ENCODE data around the gene BARHL1.

BARHL1 gene

DNA sequence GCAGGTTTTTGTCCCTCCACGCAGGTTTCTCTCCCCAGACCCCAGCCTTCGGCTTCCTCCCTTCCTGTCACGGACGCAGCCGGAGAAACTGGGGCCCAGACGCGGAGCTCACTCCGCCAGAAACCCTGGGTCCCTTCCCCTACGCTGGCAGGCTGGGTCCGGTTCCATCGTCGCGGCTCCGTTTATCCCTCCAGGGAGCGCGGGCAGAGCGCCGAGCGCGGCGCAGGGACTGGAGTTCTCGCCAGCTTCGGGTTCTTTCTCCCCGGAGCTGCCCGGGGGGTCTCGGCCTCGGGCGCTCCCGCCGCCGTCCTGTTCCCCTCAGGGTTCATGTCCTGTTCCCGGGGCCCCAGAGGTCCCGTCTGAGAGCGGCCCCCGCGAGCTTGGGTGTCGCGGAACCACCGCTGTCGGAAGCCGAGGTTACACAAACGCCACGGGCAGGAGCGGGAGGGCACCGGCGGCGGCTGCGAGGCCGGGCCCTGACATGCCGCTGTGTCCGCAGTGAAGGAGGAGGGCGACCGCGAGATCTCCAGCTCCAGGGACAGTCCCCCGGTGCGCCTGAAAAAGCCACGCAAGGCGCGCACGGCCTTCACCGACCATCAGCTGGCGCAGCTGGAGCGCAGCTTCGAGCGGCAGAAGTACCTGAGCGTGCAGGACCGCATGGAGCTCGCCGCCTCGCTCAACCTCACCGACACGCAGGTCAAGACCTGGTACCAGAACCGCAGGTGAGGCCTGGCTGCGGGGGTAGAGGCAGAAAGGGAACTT is 4.6 kb downstream of the BARHL1 start:
- no peak for DNase-seq (ENCODE audit: low read depth in 1 of 2, low spot score in 1 of 2)

DNA sequence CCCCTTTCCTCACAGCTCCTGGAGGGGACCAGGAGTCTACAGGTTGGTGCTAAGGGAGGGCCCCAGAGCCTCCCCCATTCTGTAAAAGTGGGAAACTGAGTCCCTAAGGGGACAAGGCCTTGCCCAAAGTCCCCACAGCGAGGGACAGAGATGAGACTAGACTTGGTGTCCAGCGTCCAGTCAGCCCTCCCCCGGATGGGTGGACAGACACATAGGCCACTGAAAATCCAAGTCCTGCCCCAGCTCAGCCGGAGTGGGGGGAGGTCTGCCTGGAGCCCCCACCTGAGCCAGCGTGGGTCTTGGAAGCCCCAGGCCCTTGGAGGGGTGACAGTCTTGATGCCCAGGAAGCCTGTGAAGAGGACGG is 5.2 kb downstream of the BARHL1 start:
- DNase-seq (ENCODE audit: low read depth in 1 of 2, low spot score in 1 of 2) = no peak

DNA sequence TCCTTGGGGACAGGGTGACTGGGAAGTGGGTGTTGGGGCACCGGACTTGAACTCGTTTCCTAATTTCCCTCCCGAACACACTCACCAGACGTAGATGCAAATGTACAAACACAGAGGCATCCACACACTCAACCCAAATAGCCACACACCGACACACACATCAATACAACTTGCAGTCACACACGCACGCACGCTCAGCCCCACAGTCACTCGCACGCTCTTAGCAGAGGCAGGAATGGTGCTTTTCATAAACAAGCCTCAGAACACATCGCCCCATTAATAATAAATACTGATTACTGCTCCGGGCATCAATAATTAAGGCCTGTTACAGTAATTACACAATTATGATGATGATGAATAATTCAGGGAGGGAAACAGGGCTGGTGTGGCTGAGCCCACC is 5.7 kb downstream of the BARHL1 start:
- DNase-seq (ENCODE audit: low read depth in 1 of 2, low spot score in 1 of 2) = no peak

DNA sequence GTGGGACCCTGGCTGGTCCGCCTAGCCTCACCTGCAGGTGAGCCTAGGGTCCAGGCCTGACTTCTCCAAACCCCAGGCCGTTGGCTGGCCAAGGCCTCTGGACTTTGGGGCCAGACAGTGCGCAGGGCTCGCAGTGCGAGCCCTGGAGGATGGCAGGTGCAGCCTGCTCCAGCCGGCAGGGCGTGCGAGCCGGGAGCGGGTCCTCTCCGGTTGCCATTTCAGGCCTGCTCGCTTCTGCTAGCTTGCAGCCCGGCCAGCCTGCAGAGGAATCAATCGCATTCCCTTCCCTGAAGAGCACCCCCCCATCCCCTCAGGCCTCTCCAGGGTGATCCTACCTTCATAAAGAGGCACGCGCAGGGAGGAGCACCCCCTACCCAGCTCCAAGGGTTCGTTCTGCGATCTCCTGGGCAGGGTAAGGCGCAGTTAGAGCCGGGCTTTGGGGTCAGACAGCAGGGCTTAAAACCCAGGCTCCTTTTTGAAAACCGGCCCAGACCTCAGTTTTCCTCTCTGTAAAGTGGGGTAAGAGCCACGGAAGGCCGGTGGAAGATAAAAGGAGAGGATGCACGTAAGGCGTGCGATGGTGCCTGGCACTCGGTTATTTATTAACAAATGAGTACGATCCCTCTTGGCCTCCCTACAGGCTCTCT is 6.2 kb downstream of the BARHL1 start:
- no peak for DNase-seq (ENCODE audit: low read depth in 1 of 2, low spot score in 1 of 2)

DNA sequence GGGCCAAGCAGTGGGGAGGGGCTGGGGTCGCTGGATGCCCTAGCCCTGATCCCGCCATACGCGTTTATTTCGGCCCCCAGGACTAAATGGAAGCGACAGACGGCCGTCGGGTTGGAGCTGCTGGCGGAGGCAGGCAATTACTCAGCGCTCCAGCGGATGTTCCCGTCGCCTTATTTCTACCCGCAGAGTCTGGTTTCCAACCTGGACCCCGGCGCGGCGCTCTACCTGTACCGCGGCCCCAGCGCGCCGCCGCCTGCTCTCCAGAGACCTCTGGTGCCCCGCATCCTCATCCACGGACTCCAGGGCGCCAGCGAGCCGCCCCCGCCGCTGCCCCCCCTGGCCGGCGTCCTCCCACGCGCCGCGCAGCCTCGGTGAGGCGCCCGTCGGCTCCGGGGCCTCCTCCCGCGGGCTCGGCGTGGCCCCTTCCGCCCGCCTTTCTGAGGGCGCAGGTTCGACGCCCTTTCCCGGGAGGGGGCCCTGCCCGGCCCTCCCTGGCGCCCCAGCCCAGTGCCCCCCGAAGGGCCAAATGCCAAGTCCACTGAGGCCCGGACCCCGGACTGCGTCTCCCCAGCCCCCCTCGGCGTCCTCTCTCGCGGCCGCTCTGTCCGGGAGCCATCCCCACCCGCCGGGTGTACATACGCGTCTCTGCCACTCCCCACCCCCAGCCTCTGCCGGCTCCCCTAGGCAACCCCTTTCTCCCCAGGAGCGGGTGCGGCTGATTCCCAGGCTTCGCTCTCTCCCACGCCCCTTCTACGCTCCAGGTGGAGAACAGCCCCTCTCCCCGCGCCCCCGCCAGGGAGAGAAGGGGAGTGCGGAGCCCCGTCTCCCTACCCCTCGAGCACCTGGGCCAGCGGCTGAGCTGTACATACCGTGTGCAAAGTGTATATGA is 7.0 kb downstream of the BARHL1 start:
- no peak for DNase-seq (ENCODE audit: low read depth in 1 of 2, low spot score in 1 of 2)

DNA sequence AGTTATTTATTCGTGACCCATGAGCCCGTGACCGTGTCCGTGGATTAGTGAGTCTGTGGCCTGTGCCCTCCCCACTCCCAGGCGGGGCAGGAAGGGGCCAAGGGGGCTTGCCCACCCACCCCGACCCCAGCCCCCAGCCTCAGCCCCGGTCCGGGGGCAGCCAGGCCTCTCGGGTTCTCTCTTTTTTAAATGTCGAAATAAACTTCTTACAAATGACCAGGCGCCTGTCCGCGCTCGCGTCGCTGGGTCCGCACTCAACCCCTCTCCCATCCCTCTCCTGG is 7.6 kb downstream of the BARHL1 start:
- no peak for DNase-seq (ENCODE audit: low read depth in 1 of 2, low spot score in 1 of 2)

DNA sequence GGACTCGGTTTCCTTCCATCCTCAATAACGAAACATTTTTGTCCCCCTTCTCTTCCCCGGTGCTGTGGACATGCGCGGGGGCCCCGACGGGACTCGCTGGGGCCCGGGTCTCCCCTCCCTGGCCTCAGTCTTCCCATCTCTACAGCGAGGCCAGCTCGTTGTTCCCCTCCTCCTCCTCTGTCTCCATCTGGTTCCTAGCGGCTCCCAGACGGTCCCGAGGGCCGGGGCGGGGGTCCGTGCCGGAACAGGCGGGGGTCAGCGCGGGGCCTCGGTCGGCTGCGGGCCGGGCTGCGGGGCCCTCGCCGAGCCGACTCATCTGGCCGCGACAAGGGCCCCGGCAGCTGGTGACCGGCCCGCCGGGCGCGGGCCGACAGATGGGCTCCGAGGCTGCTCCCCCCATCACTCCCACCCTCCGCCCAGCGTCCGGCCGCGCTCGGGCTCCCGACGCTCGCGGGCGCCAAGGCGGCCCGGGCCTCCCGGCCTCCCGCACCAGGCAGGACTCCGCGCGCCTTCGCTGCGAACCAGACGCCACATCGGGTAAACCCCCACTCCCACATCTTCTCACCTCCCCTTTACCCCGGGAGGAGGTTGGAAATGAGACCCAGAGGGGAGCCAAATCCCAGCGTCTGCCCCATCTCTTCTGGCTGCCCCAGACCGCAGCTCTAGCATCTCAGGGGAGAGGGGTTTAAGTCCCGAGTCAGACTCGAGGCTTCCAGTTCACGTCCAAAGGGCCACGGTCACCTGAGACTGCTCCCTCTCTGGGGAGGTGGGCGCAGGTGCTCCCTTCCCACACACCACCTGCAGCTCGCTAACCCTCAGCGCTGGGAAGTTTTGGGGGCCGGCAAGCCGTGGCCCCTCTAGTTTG is 8.1 kb downstream of the BARHL1 start:
- no peak for DNase-seq (ENCODE audit: low read depth in 1 of 2, low spot score in 1 of 2)

DNA sequence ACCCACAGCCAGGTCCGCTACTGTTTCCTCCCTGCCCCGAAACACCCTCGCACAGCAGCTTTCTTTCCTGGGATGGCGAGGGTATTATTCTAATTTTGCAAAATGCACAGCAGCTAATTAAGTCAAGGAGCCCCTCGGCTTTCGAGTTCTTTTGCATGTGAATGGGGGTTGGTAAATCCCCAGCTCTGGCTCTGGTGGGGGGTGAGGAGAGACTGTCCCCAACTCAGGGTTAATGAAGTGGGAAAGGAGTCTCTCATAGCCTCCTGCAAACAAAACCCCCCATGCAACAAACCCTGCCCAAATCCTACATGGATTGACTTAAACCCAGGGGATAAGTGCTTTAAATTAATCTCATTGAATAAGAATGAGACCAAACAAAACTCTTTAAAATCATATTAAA is 8.8 kb downstream of the BARHL1 start:
- no peak for DNase-seq (ENCODE audit: low read depth in 1 of 2, low spot score in 1 of 2)

DNA sequence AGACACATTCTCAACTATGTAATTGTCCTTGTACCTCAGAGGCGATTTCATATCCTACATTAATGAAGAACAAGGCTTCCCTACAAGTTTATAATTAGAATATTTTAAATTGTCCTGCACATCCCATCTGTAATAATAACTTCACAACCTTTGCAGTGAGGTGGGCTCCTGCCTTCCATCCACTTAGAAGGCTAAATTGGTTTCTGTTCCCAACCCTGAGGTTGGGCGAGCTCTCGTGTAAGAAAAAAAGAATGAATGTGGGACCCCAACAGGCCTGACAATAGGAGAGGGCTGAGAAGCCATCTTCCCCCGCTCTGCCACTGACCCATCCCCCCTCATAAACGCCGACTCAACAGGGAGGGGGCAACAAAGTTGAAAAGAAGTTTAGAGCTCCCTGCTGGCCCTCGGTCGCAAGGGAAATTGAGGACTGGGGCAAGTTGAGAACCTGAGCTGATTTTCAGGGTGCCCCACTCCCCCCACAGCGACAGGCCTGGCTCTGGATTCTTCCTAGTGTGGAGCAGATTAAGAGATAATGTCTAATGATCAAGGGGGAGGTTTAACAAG is 9.4 kb downstream of the BARHL1 start:
- DNase-seq (ENCODE audit: low read depth in 1 of 2, low spot score in 1 of 2) = no peak

DNA sequence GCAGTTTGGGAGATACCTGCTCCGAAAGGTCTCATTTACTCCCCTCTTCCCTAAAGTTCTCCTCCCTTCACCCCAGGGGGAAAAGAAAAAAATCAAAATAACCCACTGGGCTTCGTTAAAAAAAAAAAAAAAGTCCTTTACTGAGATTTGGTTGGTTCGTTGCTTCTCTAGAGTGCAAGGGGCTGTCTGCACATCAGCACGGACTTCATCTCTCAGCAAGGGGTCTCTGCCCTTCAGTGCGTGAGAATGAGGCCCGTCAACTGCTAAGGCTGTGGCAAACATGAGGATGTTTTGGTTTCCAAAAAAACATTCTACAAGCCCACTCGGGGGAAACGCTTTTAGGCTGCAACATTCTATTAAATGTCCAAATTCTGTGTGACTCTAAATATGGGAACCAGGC is 10.0 kb downstream of the BARHL1 start:
- DNase-seq (ENCODE audit: low read depth in 1 of 2, low spot score in 1 of 2) = no peak

DNA sequence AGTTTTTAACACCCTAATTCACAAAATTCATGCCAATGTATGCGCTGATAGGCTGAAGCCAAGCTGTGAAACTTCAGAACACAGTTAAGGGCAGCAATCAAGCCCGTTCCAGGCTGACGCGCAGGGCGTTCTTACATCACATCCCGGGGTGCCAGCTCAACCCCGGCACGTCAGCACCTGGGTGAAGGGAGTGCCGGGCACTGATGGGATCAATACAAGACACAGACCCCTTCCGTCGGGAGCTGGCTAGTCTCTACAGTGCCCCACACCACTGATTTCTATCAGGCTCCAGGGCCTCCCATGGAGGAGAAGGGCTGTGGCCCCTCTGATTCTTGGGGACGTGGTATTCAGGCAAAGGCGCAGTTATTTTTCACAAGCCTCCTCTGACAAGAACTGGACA is 12.0 kb downstream of the BARHL1 start:
- no peak for DNase-seq (ENCODE audit: low read depth in 1 of 2, low spot score in 1 of 2)

DNA sequence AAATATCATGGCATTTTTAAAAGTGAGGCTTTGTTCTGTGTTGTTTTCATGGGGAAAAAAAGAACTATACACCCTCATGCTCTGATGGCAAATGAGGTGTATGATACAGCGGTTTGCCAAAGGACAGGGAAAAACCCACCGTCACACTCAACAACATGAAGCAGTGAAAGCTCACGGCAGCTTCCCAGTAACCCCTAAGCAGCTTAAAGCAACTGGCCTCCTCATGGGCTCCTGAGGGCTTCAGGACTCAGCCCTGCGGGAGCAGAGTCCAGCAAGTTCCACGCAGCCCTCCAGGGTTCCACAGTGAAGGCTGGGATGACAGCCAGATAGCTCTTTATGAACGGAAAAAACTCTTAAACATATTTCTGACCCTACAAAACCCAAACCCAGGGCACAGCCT is 12.9 kb downstream of the BARHL1 start:
- DNase-seq (ENCODE audit: low read depth in 1 of 2, low spot score in 1 of 2) = no peak

DNA sequence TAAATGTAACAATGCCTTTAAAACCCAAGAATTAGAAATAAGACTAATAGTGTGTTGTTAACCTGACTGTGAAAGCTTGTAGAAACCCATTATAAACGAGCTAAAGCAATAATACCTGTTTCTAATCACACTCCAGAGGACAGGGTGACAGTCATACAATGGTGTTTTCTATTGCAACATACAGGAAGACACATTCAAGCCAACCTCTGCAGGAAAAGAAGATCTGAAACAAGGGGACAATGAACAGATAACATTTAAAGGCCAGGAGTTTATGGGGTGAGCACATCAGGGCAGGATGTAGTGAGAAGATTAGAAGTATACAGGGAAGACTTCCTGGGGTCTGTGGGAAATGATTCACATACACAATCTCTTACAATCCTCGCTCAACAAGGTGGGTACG is 13.8 kb downstream of the BARHL1 start:
- DNase-seq (ENCODE audit: low read depth in 1 of 2, low spot score in 1 of 2) = no peak

DNA sequence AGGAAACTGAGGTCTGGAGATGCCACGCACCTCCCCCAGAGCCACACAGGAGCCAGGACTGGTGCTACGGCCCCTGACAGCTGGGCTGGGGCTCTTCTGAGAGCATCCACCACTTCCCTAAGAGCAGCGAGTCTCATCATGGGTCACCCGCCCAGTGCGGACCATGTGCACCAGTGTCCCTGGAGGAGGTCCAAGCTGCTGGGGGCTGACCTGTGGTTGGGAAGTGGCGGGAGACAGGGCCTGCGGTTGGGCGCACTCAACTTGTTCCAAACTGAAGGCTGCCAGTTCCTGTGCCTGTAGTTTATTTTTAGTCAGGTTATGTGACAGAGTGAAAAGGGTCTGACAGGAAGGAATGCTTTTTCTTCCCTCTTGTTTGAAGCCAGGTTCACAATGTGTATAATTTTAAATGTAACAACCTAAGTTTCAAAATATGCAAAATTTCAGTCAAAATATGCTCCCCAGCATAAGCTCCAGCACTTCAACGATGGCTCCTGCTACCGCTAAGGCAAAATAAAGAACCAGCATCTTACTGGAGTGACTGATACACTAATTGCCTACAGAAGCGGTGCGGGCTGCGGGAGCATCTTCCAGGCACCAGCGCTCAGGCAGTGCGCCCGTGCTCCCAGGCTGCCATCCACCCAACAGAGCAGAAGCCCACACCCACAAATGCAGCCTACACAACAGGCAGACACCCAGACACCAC is 14.8 kb downstream of the BARHL1 start:
- DNase-seq (ENCODE audit: low read depth in 1 of 2, low spot score in 1 of 2) = no peak

DNA sequence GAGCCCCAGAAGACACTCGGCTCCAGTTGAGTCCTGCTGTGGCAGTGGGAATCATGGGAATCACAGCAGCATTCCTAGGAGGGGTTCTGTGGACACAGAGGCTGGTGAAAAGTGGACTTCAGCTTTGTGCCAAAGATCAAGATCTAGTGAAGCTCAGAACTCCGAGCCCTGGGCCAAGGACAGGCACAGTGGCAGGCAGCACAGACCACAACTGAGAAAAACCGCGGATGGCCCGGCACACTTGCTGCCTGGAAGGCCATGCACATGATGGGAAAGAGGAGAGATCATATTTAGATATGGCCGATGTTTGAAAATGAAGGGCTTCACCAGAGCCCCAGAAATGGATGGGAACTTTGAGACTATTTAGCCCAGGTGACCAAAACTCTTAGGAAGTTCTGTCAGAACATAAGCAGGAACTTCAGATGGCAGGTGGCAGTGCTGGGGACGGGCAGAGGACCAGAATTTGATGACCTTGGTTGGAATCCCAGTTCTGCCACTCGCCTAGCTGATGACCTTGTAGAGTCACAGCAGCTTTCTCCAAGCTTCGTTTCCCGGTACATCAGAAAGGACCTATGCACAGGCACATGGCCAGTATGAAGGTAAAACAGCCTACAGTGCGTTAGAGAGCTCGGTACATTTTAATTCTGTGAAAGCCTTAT is 18.0 kb downstream of the BARHL1 start:
- DNase-seq (ENCODE audit: low read depth in 1 of 2, low spot score in 1 of 2) = no peak

DNA sequence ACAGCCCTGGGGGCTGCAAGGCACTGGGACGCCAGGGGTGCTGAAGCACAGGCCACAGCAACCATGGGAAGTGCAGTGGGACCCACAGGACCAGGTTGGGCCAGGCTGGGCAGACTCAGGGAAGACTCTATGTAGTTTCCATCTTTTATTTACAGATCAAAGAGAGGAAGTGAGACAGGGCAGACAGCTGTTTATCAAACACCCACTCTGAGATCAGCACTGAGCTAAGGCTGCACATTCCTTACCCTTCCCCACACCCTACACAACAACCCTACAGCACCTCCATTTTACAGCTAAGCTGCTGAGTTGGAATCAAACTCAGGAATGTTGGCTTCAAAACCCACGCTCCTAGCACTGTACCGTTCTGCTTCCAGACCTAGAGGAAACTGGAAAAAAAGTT is 19.8 kb downstream of the BARHL1 start:
- DNase-seq (ENCODE audit: low read depth in 1 of 2, low spot score in 1 of 2) = no peak

DNA sequence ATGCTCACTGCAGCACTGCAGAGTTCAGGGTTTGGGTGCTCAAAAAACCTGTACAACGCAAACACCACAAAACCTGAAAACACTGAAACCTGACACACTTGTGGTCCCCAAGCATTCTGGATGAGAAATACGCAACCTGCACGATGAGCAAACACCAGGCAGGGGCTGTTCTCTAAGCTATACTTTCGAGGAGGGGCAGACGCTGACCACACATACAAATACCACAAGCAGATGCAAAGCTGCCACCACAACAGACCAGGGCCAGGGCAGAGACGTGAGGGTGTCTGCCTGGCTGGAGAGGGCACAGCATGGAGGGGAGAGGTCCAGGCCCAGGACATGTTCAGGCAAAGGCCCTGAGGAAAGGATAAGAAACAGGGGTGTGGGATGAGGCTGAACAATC is 23.0 kb downstream of the BARHL1 start:
- DNase-seq (ENCODE audit: low read depth in 1 of 2, low spot score in 1 of 2) = no peak

DNA sequence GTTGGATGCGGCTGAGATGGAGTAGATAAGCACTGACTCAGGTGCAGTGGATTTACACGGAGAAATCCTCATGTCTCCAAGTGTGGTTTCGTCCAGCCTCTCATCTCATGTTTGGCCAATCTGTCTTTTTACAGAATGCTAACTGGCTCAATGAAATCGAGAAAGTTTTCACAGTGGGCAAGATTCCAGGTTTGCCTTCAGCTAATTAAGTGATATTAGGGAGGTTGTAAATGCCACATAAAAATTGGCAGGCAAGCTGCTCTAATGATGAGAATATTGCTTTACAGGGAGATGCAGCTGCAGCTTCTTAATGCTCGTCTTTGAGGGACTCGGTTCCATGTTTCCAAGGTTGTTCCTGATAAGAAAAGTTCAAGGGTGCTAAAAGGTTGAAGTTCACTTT is 23.7 kb downstream of the BARHL1 start:
- DNase-seq (ENCODE audit: low read depth in 1 of 2, low spot score in 1 of 2) = no peak

DNA sequence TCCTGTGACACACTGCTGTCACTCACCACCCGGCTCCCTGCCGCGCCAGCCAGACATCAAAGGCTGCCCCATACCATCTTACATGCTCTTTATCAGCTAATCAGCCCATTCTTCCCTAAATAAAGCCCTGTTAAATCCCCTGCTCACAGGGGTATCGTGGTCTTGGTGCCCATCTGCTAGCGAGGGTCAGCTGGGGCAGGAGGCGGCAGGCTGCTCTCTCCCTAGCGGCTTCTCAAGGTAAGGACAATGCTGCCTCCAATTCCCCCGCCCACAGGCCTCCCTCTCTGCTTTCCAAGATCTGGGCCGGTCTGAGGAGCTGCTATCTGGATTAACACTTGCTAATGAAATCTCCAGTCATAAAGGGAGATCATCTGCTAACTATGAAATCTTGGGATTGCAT is 26.8 kb downstream of the BARHL1 start:
- DNase-seq (ENCODE audit: low read depth in 1 of 2, low spot score in 1 of 2) = no peak

DNA sequence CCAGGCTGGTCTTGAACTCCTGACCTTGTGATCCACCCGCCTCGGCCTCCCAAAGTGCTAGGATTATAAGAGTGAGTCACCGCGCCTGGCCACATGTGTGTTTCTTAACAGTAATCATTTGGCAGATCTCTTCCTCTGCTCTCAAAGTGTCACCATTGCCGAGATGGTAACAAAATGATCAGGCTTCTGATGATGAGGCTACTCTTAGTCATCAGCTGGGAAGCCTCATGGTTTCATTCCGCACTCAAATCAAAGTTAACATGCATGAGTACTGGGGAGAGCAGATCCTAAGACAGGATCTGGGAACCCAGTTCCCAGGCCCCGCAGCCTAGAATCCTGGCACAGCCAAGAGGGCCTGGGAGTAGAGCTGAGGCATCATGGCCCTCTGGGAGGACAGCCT is 27.4 kb downstream of the BARHL1 start:
- DNase-seq (ENCODE audit: low read depth in 1 of 2, low spot score in 1 of 2) = no peak

Data from activated T-helper 1 cell treated with anti-CD3 and anti-CD28 coated beads, Interleukin-2, amount 50 U/mL, for 16 hours (primary cell).